NB4 (cell line): ENCODE data around the gene DIP2C.

Source experiments
- POLR2A ChIP-seq: IDR thresholded peaks from 2 replicates; pipeline ENCODE4 v1.6.1; 2011; ENCODE audit warnings: mild to moderate bottlenecking; ENCODE audit not compliant: insufficient read length; ENCODE audit errors: extremely low read depth
- TF ChIP-seq, protein P1 (sequence below): IDR thresholded peaks from one replicate; pipeline ENCODE4 v1.5.1; 2012; ENCODE audit warnings: low read depth, low read length

DNA sequence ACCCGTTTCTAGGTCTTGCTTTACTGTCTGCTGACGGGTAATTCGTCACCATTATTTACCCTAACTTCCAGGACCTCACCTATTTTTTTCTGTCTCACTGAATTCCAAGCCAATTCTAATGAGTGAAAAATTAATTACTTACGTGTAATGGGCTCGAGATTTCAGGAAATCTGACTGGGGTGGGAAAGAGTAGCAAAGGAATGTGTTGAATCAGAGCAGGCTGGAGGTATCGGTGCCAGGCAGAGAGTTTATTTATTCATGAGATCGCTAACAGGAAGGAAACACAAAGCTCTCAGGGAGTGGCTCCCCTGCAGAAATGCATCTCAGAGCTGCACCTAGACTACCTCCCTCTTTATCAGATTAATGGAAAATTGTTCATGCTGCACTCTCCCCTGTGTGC is 4.0 kb upstream of the DIP2C start:
- TF ChIP-seq, protein P1, sequence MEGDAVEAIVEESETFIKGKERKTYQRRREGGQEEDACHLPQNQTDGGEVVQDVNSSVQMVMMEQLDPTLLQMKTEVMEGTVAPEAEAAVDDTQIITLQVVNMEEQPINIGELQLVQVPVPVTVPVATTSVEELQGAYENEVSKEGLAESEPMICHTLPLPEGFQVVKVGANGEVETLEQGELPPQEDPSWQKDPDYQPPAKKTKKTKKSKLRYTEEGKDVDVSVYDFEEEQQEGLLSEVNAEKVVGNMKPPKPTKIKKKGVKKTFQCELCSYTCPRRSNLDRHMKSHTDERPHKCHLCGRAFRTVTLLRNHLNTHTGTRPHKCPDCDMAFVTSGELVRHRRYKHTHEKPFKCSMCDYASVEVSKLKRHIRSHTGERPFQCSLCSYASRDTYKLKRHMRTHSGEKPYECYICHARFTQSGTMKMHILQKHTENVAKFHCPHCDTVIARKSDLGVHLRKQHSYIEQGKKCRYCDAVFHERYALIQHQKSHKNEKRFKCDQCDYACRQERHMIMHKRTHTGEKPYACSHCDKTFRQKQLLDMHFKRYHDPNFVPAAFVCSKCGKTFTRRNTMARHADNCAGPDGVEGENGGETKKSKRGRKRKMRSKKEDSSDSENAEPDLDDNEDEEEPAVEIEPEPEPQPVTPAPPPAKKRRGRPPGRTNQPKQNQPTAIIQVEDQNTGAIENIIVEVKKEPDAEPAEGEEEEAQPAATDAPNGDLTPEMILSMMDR, result no peak
- TF ChIP-seq POLR2A, result no peak
